ENCODE measurements around the gene RNF20. TPM values are rescaled to one million over a fixed set of nuclear protein-coding genes. Genes with fewer than 3 reads are reported as not detected.
A peak's percentile ranks its signal among the peaks of the same experiment; 100 is the strongest.
"Not testable (repeated sequence)": the region's sequence is repeated elsewhere in the genome, so short reads cannot be mapped to it uniquely, and the experiment has no call there.

The RNF20 gene
- total RNA-seq, 2 donors from 2014 or later: 31.9 to 35.0 TPM

DNA sequence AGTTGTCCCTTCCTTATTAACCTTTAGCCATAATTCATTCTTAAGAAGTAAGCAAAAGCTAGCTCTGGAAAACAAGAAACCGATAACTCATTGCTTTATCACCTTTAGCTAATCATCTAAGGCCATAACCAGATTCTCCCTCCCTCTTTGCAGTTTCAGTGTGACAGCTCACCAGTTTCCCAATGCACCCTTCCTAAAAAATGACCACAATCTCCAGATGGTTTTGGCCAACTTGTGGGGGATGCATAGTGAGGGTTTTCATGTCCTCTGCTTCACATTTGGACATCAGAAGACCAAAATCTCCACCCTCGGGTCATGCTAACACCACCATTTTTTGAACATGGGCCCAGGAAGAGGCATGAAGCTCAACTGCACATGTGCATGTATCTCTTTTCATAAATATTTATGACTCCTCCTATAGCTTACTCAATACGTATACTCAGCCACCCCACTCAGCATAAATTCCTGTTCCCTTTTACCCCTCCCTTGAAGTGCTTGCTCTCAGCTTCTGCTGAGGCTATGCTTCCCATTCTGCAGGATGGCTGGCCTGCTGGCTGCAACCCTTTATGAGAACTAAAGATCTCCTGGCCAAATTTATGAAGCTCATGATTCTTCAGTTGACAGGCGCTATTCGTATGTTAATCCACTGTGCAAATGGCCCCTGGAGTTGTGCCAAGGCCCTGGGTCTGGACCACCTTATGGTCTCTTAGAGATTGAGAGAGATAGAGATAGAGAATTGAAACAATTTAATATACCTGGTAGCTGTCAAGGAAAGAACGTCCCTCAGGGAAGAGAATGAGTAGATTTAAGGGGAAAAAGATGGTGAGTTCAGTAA lies 46.3 kb downstream of the RNF20 start:
- intact Hi-C loops (cut with DNase I, micrococcal nuclease): no loop called here
- DNase-seq (no peak), ATAC-seq (no peak)

DNA sequence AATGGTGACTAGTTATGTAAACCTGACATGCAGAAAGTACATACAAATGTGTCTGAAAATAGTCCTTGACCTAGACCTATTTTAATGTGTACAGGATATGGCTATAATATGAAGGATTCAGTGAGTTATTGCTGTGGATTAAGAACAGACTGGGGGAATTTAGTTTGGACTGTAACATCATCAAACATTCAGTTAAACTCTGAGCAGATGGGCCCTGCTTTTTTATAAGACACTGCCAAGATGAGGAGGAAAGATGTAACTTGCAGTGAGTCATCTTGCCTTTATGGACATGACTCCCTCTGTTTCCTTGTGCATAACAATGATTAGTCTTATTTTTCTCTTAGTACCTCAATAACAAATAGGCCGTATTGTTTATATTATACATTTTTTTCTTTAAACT lies 48.9 kb downstream of the RNF20 start:
- DNase-seq: no peak
- ATAC-seq: peak; percentile 35
- intact Hi-C loops (cut with DNase I, micrococcal nuclease): no loop called here

DNA sequence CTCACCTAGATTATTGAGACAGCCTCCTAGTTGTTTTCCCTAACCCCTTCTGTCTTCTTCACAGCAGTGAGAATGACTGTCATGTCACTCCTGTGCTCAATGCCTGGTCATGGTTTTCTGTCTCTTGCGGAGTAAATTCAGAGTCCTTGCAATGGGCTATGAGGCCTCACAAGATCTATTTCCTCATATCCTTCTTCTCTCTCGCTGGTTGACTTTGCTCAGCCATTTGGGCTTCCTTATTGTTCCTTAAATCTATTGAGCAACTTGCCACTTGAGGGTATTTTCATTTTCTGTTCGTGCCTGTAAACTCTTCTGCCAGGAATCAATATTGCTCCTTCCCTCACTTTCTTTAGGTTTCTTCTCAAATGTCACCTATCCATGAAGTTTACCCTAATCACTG lies 52.1 kb downstream of the RNF20 start:
- DNase-seq: no peak
- peak; percentile 96 for ATAC-seq
- intact Hi-C loops (cut with DNase I, micrococcal nuclease): no loop called here

DNA sequence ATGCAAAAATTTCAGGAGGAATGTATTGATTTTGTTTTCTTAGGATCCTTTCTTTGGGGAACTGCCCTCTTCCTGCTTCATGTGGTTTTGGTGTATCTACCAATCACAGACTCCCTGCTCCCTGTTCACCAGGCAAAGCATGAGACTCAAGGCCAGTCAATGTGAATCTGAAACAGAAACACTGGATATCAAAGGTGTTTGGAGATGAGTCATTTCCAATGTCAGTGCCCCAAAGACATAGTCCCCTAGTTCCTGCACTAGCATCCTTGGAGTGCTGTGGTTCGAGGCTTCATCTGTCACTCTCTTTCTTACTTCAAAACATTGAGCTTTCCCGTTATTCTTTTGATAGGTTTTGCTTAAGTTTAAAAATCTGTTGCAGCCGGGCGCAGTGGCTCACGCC lies 53.0 kb downstream of the RNF20 start:
- peak; percentile 30 for ATAC-seq

DNA sequence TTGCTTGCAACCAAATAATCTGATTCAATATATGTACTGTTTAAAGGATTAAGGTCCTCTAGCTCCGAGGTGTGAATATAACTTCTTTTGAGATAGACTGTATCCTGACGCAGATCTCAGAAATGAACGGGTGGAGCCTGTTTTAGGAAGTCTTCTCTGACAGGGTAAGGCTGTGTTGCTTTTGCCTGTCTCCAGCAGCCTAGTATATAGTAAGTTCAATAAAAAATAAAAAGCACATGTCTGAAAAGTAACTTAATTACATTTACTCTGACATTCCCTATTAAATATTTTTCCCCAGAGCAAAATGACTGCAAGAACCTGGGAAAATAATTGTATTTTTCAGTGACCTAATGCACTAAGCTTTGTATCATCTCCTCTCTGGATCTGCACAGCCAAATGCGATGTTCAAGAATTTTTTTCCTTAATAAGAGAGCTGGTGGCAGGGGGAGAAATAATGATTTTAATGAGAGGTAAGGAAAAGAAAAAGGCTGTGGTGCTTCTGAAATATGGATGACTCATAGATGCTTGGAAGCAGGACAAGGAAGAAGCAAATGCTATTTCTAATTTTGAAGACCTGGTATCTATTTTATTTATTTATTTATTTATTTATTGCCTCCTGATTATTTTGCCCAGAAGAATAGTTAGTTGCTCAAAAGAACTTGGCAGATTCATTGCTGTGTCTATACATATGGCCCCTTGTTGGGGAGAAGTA lies 53.8 kb downstream of the RNF20 start:
- ATAC-seq (no peak), DNase-seq (no peak)
- intact Hi-C loops (cut with DNase I, micrococcal nuclease): no loop called here

More for the DNA sequence above, 53.0 kb downstream of the RNF20 start:
- DNase-seq: no peak
- intact Hi-C loops (cut with DNase I, micrococcal nuclease): no loop called here

DNA sequence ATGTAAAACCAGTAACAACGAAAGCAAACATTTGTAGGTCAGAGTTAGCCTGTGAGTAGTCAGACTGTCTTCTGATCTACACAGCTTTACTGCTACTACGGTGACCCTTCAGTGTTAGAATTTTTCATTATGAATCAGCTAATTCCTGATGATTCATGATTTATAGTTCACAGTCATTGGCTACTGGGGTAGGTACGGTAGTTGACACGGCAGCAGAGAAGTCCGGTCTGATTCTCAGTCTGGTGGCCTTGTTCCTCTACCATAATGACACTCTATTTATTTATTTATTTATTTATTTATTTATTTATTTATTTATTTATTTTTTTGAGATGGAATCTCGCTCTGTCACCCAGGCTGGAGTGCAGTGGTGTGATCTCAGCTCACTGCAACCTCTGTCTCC lies 56.4 kb downstream of the RNF20 start:
- intact Hi-C loops (cut with DNase I, micrococcal nuclease); ATAC-seq: not testable (repeated sequence)

DNA sequence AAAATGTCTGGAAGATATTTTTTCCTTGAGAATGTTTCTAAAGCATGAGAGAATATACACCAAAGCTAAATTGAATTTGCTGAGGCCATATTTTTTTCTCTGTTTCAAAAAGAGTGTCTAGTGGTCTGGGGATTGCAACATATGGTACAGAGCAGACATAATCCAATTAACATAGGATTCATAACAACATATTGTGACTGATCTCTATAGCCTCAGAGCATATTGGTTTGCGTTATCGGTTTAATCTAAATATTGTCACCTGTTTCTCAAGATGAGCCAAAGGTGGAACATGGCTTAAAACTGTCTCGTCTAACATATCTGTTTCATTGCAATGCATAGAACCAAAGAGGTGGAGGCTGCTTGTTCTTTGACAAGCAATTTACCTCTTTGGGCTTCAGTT lies 57.2 kb downstream of the RNF20 start:
- no peak for ATAC-seq
- intact Hi-C loops (cut with DNase I, micrococcal nuclease): no loop called here
- DNase-seq: no peak

More for the DNA sequence above, 56.4 kb downstream of the RNF20 start:
- DNase-seq: not testable (repeated sequence)

DNA sequence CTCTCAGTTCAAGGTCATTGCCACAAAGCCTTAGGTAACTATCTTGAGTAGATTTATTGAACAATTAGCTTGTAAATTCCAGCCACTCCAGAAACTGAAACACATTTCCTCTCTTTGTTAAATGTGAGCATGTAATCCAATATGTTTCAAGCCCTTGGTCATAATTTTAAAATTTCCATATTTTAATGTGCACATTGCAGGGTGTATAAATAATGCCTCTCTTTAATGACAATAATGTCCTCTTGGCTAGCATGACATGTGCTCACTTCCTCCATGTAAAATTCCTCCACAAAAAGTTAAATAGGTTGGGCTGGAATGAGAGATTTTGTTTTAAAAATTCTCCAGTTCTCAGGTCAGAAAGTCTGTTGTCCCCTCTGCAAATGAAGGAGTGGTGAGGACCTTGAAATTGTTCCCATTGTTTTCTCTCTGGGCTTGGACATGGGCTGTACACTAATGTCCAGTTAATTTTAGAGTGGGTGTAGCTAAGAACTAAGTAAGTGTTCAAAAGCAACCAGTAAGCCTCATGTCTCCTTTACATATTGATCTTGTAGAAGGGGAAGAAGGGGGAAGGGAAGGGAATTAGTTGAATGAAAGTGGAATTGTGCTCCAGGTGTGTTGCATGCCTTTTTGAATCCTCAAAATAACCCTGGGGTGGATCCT lies 58.3 kb downstream of the RNF20 start:
- DNase-seq (no peak), ATAC-seq (no peak)
- intact Hi-C loops (cut with DNase I, micrococcal nuclease): no loop called here

DNA sequence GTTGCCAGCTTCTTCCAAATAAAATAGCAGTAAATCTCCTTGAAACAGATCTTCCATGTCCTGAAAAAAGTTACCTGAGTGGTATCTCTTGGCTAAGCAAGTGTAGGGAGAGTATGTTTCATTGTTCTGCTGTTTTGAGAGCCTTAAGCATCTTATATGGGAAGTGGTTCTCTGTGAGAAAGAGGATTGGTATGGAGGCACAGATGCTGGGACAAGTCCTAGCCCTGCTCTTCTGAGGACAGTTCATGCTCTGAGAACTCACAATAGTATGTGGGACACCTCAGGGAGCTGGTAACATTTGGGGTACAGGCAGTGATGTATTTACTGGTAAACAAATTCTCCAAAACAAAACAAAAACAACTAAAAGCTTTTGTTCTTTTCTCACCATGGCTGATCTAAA lies 59.1 kb downstream of the RNF20 start:
- DNase-seq (no peak), ATAC-seq (no peak)
- intact Hi-C loops (cut with DNase I, micrococcal nuclease): no loop called here

DNA sequence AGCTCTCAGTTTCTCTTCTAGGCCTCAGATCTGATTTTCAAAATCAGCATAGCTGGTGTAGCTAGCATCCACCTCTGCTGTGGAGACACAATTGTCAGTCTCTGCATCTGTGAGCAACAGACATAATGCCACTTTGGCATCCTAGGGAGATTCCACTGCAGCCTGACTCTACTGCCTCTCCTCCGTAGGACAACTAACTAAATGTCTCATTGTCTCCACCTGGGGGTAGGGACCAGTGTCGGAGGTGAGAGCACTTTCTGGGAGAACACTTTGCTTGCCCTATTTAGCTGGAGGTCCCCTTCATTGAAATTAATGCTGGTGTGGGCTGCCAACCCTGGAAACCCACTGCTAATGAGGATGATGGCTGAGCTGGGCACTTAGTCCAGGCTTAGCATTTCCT lies 59.7 kb downstream of the RNF20 start:
- no peak for ATAC-seq
- no peak for DNase-seq
- intact Hi-C loops (cut with DNase I, micrococcal nuclease): no loop called here

DNA sequence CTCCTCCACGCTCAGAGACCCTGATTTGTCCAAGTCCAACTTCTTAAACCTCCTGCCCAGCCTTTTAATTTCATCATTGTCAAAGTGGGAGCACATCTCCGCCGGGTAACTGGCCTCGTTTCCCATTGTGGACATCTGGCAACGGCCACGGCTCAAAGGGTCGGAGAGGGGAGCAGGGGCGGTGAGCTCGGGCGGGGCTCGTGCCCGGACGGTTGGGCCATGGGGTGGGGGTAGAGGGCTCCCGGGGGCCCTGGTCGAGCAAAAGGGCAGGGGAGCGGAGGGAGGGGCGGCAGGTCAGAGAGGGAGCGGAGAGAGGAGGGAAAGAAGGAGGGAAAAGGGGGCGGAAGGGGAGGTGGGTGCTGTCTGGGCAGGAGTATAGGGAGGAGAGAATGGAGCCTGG lies 61.1 kb downstream of the RNF20 start, which contains the start of gene PPP3R2:
TSS of gene PPP3R2 (minus strand) at position 174 of the 400 bp plus-strand sequence. CDS start at position 126, 48 bp downstream.
- no peak for DNase-seq
- intact Hi-C loops (cut with DNase I, micrococcal nuclease): no loop called here
- ATAC-seq: no peak

DNA sequence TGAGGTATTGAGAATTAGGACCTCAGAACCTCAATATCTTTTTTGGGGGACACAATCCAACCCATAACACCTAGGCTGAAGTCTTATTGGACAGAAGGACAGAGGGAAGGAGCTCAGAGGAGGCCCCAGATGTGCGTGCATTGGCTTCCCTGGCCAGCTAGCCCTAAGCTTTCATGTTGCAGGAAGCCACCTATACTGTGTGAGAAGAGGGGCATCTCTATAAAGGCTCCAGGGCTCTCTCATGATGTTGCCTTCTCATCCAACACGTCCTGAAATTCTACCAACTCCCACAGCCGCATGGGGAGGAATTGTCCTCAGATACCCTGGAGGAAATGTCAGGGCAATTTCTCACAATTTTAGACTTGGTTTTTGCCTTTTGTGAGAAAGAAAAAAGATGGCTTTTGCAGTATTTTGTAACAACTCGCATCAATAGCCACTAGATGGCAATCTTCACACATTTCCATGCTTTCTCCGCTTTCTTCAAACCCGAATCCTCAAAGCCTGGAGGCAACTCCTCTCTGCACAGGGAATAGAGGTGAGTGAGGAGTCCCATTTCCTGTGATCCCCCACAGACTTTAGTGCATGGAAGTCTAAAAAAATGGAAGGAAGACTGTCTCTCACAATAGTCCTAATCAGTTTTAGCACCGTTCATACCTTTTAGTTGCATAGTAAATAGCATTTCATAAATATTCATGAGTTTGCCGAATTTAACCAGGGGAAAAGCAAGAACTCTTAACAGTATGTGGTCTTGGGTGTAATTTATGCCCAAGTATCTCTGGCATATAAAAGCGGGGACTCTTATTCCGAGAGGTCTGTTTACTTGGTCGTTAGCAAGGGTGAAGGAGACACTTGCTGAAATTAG lies 68.5 kb downstream of the RNF20 start:
- peak; percentile 63 for ATAC-seq
- intact Hi-C loops (cut with DNase I, micrococcal nuclease): loop anchor here in 1 of 2 donors (5.0 kb wide), 1 partner anchor 125 kb away; no protein-coding TSS in a partner anchor
- no peak for DNase-seq

DNA sequence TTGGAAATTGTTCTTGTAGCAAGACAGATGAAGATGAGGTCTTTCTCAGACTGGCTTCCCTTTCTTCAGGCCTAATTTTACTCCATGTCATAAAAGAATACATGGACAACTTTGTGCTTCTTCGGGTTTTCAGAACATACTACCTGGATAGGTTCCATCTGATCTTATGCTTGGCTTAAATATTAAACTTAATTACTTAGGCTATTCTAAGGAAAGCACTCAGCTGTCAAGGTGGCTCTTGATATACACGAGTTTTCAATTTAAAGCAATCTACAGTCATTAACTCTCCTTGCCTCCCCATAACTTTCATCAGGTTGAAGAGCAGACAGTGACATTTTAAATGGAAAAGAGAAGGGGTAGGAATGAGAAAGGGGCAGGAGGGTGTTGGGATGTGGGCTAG lies 70.6 kb downstream of the RNF20 start:
- intact Hi-C loops (cut with DNase I, micrococcal nuclease): loop anchor here in 1 of 2 donors (5.0 kb wide), 1 partner anchor 123 kb away; no protein-coding TSS in a partner anchor
- ATAC-seq (peak; percentile 85), DNase-seq (no peak)

DNA sequence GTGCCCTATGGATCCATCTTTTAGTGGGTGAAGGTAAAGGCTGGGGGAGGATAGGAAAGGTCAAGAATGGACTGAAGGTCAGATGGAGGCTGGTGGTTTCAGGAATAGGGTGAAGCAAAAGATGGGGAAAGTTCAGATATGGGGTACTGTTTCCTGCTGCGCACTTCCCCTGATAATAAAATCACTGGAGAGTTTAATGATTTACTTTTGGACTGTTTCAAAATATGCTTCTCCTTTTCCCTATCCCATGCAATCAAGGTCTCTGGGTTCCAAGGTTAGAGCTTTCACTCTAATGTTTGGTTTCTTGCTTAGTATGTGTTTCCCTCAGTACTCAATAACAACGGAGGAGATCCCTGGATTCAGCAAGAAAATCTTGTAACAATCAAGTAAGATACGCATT lies 71.9 kb downstream of the RNF20 start:
- DNase-seq: no peak
- intact Hi-C loops (cut with DNase I, micrococcal nuclease): no loop called here
- ATAC-seq: peak; percentile 72

Other genes with a start within 250 kb of the RNF20 start
- gene BAAT, start 148.8 kb upstream of the RNF20 start, total RNA-seq: not detected
- gene MRPL50, start 135.2 kb upstream of the RNF20 start, total RNA-seq: 1 to 10 TPM; 8.1 to 8.8 TPM
- 10 to 100 TPM; 14.1 to 17.5 TPM for gene ZNF189, start 135.0 kb upstream of the RNF20 start, total RNA-seq
- 10 to 100 TPM in 1 of 2 donors, 1 to 10 TPM in 1; 2.7 to 39.3 TPM for gene ALDOB, start 98.1 kb upstream of the RNF20 start, total RNA-seq
- gene PPP3R2, start 61.1 kb downstream of the RNF20 start, total RNA-seq: under 1 TPM in 1 of 2 donors, not detected in 1; 0.12 TPM
- gene GRIN3A, start 204.8 kb downstream of the RNF20 start, total RNA-seq: under 1 TPM; 0.59 to 0.85 TPM

Measured in left colon (tissue), 2 donors.